Right kidney (tissue), 1 donor: ENCODE measurements around the gene MON1B.

Source experiments
- DNase-seq: peaks from one replicate; pipeline ENCODE4 v3.0.0-alpha.2; 2016

The MON1B gene

DNA sequence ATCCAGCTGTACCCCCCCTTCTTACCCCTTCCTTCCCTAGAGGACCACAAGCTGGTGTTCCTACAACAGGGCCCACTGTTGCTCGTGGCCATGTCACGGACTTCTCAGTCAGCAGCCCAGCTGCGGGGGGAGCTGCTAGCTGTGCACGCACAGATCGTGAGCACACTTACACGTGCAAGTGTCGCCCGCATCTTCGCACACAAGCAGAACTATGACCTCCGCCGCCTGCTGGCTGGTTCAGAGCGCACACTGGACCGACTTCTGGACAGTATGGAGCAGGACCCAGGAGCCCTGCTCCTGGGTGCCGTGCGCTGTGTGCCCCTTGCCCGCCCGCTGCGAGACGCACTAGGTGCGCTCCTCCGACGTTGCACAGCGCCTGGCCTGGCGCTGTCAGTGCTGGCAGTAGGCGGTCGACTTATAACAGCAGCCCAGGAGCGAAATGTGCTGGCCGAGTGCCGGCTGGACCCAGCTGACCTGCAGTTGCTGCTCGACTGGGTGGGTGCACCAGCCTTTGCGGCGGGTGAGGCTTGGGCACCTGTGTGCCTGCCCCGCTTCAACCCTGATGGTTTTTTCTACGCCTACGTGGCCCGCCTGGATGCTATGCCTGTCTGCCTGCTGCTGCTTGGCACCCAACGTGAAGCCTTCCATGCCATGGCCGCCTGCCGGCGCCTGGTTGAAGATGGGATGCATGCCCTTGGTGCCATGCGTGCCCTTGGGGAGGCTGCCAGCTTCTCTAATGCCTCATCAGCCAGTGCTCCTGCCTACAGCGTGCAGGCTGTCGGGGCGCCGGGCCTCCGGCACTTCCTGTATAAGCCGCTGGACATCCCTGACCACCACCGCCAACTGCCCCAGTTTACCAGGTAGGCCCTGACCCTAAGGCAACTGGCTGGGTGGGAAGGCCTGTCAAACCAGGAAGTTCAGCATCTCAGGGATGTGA lies 3.6 kb downstream of the MON1B start:
- no peak for DNase-seq

GRCh38 chr16:77195411-77195810 lies 4.4 kb downstream of the MON1B start:
- no peak for DNase-seq

GRCh38 chr16:77197747-77198146 lies 6.8 kb downstream of the MON1B start:
- DNase-seq, result no peak

- DNase-seq, result no peak
Observed at GRCh38 chr16:77199211-77199610, 8.2 kb downstream of the MON1B start, which contains the start of gene SYCE1L. TSS of gene SYCE1L (plus strand) at chr16:77199408. CDS start at chr16:77199452, 44 bp downstream.

DNA sequence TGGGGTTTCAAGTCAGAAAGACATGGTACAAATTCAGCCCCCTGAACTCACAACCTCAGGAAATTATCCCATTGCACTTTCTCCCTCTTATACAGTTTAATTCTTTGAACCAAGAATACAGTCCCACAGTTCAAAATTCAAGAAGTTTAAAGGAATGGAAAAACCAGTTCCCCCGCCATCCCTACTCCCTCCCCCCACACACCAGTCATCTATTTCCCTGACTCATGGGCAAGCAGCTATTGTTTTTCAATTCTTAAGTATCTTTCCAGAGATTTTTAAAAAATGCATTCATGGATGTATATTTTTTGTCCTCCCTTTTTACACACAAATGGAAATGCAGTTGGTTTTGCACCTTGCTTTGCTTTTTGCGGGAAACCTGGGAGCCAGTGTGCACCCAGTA lies 15.5 kb downstream of the MON1B start:
- no peak for DNase-seq

- DNase-seq, result no peak
Observed at GRCh38 chr16:77207030-77207429, 16.0 kb downstream of the MON1B start.

- DNase-seq, result no peak
Observed at GRCh38 chr16:77208382-77208781, 17.4 kb downstream of the MON1B start.

GRCh38 chr16:77211880-77212740 lies 21.1 kb downstream of the MON1B start:
- DNase-seq, result peak; percentile 84

DNA sequence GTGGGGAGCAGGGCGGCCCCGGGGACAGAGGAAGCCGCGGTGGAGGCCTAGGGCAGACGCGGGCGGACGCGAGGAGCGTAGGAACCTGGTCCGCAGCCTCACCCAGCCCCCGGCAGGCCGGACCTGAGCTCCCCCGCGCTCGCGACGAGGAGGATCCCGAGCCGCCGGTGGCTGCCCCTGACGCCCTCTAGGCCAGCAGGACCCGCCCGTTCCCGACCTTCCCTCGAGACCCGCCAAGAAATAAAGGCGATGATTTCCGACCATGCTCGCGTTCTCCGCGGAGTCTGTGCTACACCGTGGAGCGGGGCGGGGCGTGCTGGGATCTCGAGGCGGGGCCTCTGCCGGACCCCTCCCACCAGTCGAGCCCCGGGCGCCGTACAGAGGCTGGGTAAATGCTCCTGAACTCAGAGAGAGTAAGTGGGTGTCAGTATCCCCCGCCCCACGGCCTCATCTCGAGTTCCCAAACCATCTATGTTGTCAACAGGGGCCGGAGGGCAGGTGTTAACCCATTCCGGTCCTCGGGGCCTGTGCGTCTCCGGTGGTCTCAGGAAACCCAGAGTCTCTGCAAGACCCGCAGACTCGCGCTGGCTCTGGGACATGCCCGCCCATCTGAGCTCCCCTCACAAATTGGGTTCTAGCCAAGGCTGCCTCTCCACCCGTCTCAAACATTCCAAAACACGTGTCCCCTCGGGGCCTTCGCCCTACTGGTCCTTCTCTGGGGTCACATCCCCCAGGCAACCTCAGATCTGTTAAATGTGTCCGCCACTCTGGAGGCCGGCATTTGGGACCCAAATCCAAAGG lies 22.0 kb downstream of the MON1B start:
- no peak for DNase-seq

DNA sequence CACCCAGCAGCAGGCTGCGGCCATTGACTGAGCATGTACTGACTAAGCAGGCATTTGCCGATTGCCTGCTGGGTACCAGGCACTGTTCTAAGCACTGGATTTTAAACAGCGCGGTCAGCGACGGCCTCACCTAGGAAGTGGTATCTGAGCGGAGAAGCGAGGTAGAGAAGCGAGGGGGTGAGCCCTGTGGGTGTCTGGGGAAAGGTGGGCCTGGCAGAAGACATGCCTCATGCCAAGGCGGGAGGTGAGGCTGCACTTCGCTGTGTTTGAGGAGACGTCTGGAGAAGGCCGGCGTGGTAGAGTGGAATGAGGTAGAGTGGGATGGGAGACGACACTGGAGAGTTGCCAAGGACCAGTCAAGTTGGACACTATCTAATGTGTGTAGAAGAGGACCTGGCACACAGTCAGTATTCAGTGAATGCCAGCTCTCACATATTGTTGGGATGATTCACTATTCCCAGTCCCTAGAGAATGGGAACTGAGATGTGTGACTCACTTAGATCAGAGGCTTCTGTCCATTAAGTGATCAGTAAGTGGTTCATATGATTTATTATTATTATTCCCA lies 22.6 kb downstream of the MON1B start:
- no peak for DNase-seq

GRCh38 chr16:77214411-77215138 lies 23.6 kb downstream of the MON1B start:
- DNase-seq, result no peak

DNA sequence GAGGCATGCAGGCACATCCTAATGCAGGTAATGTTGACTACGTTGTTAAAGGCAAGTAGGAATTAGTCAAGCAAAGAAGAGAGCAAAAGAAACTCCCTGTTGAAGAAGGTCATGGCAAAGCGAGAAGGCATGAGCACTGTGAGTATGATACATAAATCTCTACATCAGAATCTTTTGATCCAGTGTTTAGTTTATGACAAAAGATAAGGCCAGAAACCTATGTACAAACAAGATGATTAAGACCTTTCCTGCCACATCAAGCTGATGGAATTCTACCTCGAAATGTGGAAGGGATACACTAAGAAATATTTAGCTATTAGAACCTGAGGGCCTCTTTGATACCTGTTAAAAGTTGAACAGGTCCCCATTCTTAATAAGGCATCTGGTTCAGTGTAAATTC lies 28.4 kb downstream of the MON1B start:
- no peak for DNase-seq

DNA sequence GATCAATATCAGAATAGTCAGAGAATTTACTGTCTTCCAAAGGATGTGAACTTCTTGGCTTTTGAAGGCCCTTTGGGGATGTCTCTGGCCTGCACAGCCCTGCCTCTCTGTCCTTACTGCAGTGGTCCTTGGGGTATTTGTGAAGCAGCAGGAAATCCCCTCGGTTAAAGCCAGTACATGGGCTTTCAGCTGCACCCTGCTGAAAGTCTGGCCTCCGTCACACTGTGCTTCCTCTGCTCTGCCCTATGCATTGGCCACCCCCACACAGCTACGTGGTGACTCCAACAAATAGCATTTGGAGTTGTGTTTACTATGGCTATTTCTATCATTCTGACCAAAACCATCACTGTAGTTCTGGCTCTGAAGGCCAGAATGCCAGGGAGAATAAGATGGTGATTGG lies 29.4 kb downstream of the MON1B start:
- no peak for DNase-seq

DNA sequence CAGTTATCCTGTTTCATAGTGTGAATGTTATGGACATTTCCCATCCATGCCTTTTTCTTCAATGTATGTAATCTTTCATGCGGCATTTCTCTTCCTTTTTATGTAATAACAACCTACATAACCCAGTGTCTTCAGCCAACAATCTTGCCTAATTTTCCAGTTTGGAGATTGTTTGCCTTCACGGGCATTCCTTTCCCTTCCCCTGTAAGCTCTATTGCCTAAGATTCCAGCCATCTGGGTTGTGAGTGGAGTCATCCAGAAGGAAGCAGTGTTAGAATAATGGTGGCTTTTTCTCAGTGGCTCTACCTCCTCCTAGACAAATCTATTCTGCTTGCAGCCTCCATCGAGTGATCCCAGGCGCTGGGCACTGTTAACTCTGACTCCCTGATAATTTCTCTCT lies 30.5 kb downstream of the MON1B start:
- no peak for DNase-seq

GRCh38 chr16:77223184-77223583 lies 32.2 kb downstream of the MON1B start:
- DNase-seq, result no peak

DNA sequence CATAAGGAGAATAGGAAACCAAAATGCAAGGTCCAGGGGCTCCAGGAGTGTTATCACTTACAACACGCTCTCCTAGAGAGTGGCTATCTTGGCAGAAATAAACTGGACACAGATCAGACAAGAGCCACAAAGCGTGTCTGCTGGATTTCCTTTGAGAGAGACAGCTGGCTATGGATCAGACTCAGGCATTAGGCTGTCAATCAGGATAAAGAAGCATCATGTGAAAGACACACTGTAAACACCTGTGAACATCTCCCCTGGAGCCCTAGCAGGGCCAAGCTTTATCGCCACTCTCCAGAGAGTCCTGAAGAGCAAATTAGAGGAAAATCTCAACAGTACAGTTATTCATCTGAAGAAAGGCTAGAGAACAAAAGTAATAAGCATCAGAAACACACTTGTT lies 34.2 kb downstream of the MON1B start:
- no peak for DNase-seq

DNA sequence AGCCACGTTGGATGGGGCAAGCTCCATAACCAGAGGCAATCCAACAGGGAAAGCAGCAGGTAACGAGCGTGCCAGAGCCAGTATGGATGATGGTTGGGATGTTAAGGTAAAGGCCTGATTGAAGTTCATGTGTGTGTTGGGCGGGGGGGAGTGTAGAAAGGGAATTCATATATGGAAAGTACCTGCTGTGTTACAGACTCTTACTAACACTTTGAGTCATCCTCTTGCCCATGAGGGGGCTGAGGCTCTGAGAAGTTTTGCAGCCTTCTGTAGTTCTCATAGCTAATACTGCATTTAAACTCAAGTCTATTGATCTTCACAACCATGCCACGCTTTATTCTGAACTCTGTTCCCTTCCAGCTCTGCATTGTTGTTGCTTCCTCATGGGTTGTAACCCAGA lies 36.8 kb downstream of the MON1B start:
- DNase-seq, result no peak

GRCh38 chr16:77231047-77231446 lies 40.1 kb downstream of the MON1B start:
- DNase-seq, result no peak

DNA sequence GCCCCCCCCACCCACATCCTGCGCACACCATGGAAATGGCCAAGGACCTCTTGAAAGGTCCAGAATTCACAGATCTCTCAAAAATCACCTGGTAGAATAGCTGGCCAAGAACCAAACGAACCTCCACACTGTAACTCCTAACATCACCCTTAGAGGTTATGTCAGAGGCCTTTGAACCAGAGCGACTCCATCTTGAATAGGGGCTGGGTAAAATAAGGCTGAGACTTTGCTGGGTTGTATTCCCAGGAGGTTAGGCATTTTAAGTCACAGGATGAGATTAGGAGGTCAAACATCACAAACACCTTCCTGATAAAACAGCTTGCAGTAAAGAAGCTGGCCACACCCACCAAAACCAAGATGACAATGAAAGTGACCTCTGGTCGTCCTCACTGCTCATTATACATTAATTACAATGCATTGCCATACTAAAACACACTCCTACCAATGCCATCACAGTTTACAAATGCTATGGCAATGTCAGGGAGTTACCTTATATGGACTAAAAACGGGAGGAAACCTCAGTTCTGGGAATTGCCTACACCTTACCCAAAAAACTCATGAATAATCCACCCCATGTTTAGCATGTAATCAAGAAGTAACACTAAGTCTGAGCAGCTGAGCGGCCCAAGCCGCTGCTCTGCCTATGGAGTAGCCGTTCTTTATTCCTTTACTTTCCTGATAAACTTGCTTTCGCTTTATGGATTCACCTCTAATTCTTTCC lies 43.0 kb downstream of the MON1B start:
- no peak for DNase-seq

DNA sequence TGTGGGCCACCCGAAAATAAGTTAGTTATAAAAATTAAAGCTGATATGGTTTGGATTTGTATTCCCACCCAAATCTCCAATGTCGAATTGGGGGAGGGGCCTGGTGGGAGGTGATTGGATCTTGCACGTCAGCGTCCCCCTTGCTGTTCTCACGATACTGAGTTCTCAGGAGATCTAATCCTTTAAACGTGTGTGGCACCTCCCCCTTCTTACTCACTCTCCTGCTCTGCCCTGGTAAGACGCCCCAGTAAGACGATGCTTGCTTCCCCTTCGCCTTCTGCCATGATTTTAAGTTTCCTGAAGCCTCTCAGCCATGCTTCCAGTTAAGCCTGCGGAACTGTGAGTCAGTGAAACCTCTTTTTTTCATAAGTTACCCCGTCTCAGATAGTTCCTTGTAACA lies 43.6 kb downstream of the MON1B start:
- no peak for DNase-seq

DNA sequence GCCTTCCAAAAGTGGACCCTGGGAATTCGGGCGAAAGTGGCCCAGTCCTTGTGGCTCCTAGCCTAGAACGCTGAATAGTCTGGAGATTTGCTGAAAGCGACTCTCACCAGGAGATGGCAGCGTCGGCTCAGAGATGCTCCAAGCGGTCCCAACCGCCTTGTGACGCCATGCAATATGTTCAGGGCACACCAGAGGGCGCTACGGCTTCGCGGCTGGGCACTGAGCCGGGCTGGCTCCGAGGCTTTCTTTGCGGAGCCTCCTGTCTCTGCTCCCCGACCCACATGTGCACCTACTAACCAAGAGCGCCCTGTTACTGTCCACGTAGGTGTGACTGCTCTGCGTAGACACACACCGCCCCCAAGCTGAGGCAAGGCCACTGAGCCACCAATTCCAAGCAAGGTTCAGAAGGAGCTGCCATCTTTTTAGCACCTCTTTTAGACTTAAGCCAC lies 45.1 kb downstream of the MON1B start:
- peak; percentile 81 for DNase-seq
